Measurements from ENCODE around the gene ADH1A.

DNA sequence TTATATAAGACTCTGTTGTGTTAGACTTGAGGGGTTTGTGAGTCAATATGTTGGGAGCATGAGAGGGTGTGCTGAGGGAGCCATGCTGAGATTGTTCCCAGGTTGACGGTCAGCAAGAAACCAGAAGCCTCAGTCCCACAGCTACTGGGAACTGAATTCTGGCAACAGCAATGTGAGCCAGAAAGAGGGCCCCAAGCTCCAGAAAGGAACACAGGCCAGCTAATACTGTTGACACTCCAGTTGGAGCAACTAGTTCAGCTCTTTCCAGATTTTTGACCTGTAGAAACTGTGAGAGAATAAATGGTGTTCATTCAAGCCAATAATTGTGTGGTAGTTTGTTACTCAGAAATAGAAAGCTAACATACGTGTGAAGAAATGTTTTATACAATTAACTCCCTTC is 17.1 kb downstream of the ADH1A start:
- TF ChIP-seq USF2 (CRISPR knock-in tag; IDR thresholded peaks at IDR 0.05) (no peak), CTCF (IDR thresholded peaks at IDR 0.05 in 2 of 3, conservative IDR thresholded peaks at IDR 0.05 in 1 of 3; ENCODE audit: insufficient read depth in 2 of 3, low read depth in 1 of 3, low read length in 3 of 3) (no peak), ZNF253 (CRISPR knock-in tag; conservative IDR thresholded peaks at IDR 0.05) (no peak), TFAP4 (CRISPR knock-in tag; IDR thresholded peaks at IDR 0.05; ENCODE audit: borderline replicate concordance) (no peak), HCFC1 (IDR thresholded peaks at IDR 0.05; ENCODE audit: low read depth, low read length) (no peak), POLR2AphosphoS5 (IDR thresholded peaks at IDR 0.05; ENCODE audit: control insufficient read depth, insufficient read depth, low read depth, low read length) (no peak), CBX3 (IDR thresholded peaks at IDR 0.05; ENCODE audit: borderline replicate concordance in 1 of 2, low read length in 2 of 2) (no peak)
